Activated naive CD8-positive, alpha-beta T cell treated with anti-CD3 and anti-CD28 coated beads, Interleukin-2, amount 50 U/mL, for 24 hours (primary cell): ENCODE measurements around the gene SNAP25.

Source experiments
- ATAC-seq: fragments of 150-1000 bp; cut with Tn5 transposase; one replicate; pipeline ENCODE4 v1.10.0; 2021
- DNase-seq: peaks from one replicate; pipeline ENCODE4 v3.0.0; 2021
- H3K27ac Mint-ChIP-seq: one replicate; pipeline ENCODE4 v1.8.0; 2021; ENCODE audit warnings: mild to moderate bottlenecking, mixed read lengths
- H3K27me3 Mint-ChIP-seq: one replicate; pipeline ENCODE4 v1.8.0; 2021; ENCODE audit warnings: mixed read lengths
- H3K36me3 Mint-ChIP-seq: one replicate; pipeline ENCODE4 v1.8.0; 2021; ENCODE audit warnings: low read depth, mixed read lengths
- H3K4me1 Mint-ChIP-seq: one replicate; pipeline ENCODE4 v1.8.0; 2021; ENCODE audit warnings: mixed read lengths
- H3K4me3 Mint-ChIP-seq: one replicate; pipeline ENCODE4 v1.8.0; 2021; ENCODE audit warnings: mild to moderate bottlenecking, moderate library complexity, mixed read lengths
- H3K9me3 Mint-ChIP-seq: one replicate; pipeline ENCODE4 v1.8.0; 2021; ENCODE audit warnings: mixed read lengths

Gene SNAP25

GRCh38 chr20:10264166-10264558, 45.5 kb downstream of the SNAP25 start:
- Mint-ChIP-seq H3K36me3 (no peaks in the 10 kb centered on the region), H3K4me3 (no peak overlapping the region), H3K27ac (no peak overlapping the region), H3K9me3 (no peaks in the 10 kb centered on the region), H3K4me1 (no peaks in the 10 kb centered on the region), H3K27me3 (no peaks in the 10 kb centered on the region)
- DNase-seq: no peak
- ATAC-seq: no peak

- Mint-ChIP-seq H3K27me3 (no peaks in the 10 kb centered on the region), H3K36me3 (no peaks in the 10 kb centered on the region), H3K9me3 (no peaks in the 10 kb centered on the region), H3K4me3 (no peak overlapping the region), H3K4me1 (no peaks in the 10 kb centered on the region), H3K27ac (no peak overlapping the region)
- ATAC-seq (no peak), DNase-seq (no peak)
These were observed 50.0 kb downstream of the SNAP25 start for GRCh38 chr20:10268636-10269035.

GRCh38 chr20:10270630-10271029, 52.0 kb downstream of the SNAP25 start:
- no peak overlapping the region for H3K4me3 Mint-ChIP-seq
- no peaks in the 10 kb centered on the region for H3K36me3 Mint-ChIP-seq
- DNase-seq (no peak), ATAC-seq (no peak)
- peaks cover 2% of the 10 kb centered on the region for H3K27me3 Mint-ChIP-seq
- no peaks in the 10 kb centered on the region for H3K4me1 Mint-ChIP-seq
- no peaks in the 10 kb centered on the region for H3K9me3 Mint-ChIP-seq
- no peak overlapping the region for H3K27ac Mint-ChIP-seq

GRCh38 chr20:10271494-10272219, 53.0 kb downstream of the SNAP25 start:
- Mint-ChIP-seq H3K36me3 (no peaks in the 10 kb centered on the region), H3K4me1 (no peaks in the 10 kb centered on the region), H3K27ac (no peak overlapping the region), H3K4me3 (no peak overlapping the region), H3K27me3 (peaks cover 2% of the 10 kb centered on the region), H3K9me3 (no peaks in the 10 kb centered on the region)
- no peak for ATAC-seq
- DNase-seq: no peak

DNA sequence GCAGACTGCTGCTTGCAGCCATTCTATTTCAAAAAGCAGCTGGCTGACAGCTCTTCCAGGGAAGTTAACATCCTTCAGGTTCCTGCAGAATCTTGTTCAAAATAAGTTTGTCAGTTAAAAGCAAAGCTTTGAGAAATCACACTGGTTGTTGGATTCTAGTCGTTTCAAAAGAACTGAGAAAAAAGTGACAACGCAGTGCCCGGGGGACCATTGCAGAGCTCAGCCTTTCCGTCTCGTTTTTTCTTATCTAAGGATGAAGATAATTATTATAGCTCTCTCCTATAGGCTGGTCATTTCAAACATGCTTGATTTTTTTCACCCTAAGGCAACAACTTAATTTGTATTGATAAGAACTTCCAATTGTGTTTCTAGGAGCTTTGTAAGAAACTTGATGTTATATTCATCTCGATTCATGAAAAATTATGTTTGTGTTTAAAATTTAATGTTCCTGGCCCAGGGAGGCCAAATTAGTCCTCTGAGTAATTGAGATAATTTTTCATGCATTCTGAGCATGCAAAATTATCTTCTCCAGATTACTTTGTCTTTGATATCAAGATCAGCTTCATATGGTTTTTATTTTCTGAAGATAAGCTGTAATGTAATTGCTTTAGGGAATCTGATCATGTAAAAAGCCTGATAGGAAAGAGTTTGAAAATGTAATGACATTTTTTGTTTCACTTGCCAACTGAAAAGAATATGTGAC, 58.4 kb downstream of the SNAP25 start:
- no peak for DNase-seq

GRCh38 chr20:10277616-10278015, 59.0 kb downstream of the SNAP25 start:
- ATAC-seq (no peak), DNase-seq (no peak)
- no peaks in the 10 kb centered on the region for H3K36me3 Mint-ChIP-seq
- H3K27ac Mint-ChIP-seq: no peak overlapping the region
- H3K4me1 Mint-ChIP-seq: no peaks in the 10 kb centered on the region
- peaks cover 4% of the 10 kb centered on the region for H3K27me3 Mint-ChIP-seq
- H3K4me3 Mint-ChIP-seq: no peak overlapping the region
- H3K9me3 Mint-ChIP-seq: no peaks in the 10 kb centered on the region

More for the DNA sequence above, 58.4 kb downstream of the SNAP25 start:
- Mint-ChIP-seq H3K9me3 (no peaks in the 10 kb centered on the region), H3K4me3 (no peak overlapping the region), H3K36me3 (no peaks in the 10 kb centered on the region), H3K27me3 (peaks cover 4% of the 10 kb centered on the region), H3K27ac (no peak overlapping the region), H3K4me1 (no peaks in the 10 kb centered on the region)
- no peak for ATAC-seq

- H3K27ac Mint-ChIP-seq: no peak overlapping the region
- DNase-seq: no peak
- no peaks in the 10 kb centered on the region for H3K36me3 Mint-ChIP-seq
- no peak for ATAC-seq
- H3K9me3 Mint-ChIP-seq: no peaks in the 10 kb centered on the region
- H3K4me1 Mint-ChIP-seq: no peaks in the 10 kb centered on the region
- H3K4me3 Mint-ChIP-seq: no peak overlapping the region
- peaks cover 4% of the 10 kb centered on the region for H3K27me3 Mint-ChIP-seq
These were observed 59.8 kb downstream of the SNAP25 start for GRCh38 chr20:10278412-10278811.

GRCh38 chr20:10280018-10280908, 61.6 kb downstream of the SNAP25 start:
- H3K4me1 Mint-ChIP-seq: no peaks in the 10 kb centered on the region
- no peak overlapping the region for H3K27ac Mint-ChIP-seq
- no peaks in the 10 kb centered on the region for H3K36me3 Mint-ChIP-seq
- H3K4me3 Mint-ChIP-seq: no peak overlapping the region
- H3K9me3 Mint-ChIP-seq: no peaks in the 10 kb centered on the region
- H3K27me3 Mint-ChIP-seq: peaks cover 2% of the 10 kb centered on the region
- ATAC-seq: no peak
- DNase-seq: no peak

DNA sequence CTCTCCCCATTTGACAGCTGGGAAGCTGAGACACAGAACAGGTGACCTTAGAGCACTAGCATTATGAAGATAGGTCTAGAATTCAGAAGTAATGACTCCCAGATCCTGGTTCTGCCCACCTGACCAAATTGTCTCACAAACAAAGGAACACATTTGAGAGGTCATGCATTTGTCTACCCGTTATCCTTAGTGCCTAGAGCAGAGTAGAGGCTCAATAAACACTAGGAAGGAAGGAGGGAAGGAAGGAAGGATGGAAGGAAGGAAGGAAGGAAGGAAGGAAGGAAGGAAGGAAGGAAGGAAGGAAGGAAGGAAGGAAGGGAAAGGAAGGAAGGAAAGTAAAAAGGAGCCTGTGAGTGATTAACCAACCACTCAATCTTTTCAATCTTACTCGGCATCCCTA, 63.3 kb downstream of the SNAP25 start:
- ATAC-seq (no peak), DNase-seq (no peak)
- Mint-ChIP-seq H3K4me3 (no peak overlapping the region), H3K4me1 (no peaks in the 10 kb centered on the region), H3K9me3 (no peaks in the 10 kb centered on the region), H3K27me3 (peaks cover 4% of the 10 kb centered on the region), H3K36me3 (no peaks in the 10 kb centered on the region), H3K27ac (no peak overlapping the region)

DNA sequence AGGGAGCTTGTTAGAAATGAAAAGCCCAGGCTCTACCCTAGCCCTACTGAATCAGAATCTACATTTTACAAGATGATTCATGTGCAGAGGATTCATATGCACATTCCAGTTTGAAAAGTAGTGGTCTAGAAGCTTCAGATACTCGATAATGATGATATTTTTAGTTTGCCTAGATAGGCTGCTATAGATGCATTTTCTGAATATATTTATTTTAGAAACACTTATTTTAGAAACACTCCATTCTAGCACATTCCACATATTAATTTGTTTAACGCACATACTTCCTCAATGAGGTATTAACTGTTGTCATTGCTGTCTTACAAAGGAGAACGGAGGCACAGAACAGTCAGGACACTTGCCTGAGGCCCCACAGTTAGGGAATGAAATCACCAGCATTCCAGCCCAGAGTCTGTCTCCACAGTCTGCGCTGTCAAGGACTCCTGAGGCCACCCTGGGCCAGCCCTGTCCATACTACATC, 64.4 kb downstream of the SNAP25 start:
- H3K36me3 Mint-ChIP-seq: no peaks in the 10 kb centered on the region
- H3K27me3 Mint-ChIP-seq: peaks cover 2% of the 10 kb centered on the region
- H3K4me3 Mint-ChIP-seq: no peak overlapping the region
- H3K9me3 Mint-ChIP-seq: no peaks in the 10 kb centered on the region
- H3K4me1 Mint-ChIP-seq: no peaks in the 10 kb centered on the region
- no peak for DNase-seq
- H3K27ac Mint-ChIP-seq: no peak overlapping the region
- no peak for ATAC-seq

GRCh38 chr20:10286356-10286755, 67.7 kb downstream of the SNAP25 start:
- H3K4me1 Mint-ChIP-seq: no peaks in the 10 kb centered on the region
- H3K9me3 Mint-ChIP-seq: no peaks in the 10 kb centered on the region
- no peak overlapping the region for H3K4me3 Mint-ChIP-seq
- DNase-seq (no peak), ATAC-seq (no peak)
- peaks cover 5% of the 10 kb centered on the region for H3K27me3 Mint-ChIP-seq
- no peaks in the 10 kb centered on the region for H3K36me3 Mint-ChIP-seq
- H3K27ac Mint-ChIP-seq: no peak overlapping the region

DNA sequence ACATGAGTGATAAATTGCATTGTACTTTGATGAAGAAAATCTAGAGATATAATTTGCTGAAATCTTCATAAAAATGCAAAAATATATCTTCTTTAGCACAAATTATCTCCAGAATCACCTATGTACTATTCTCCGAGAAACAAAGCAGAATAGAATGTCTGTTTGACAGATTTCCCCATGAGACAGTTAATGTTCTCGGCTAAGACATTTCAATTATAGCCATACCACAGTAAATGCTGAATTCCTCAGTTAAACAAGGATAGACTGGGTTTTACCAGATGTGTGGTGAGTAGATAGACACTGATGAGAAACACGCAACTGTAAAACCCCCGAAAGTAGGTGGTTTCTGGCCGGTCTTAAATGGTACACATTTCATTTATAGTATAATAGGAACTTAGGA, 69.8 kb downstream of the SNAP25 start:
- ATAC-seq: no peak
- Mint-ChIP-seq H3K36me3 (no peaks in the 10 kb centered on the region), H3K9me3 (no peaks in the 10 kb centered on the region), H3K27me3 (peaks cover 6% of the 10 kb centered on the region), H3K27ac (no peak overlapping the region), H3K4me1 (no peaks in the 10 kb centered on the region), H3K4me3 (no peak overlapping the region)
- DNase-seq: no peak

- ATAC-seq: no peak
- H3K27me3 Mint-ChIP-seq: peaks cover 10% of the 10 kb centered on the region
- no peaks in the 10 kb centered on the region for H3K4me1 Mint-ChIP-seq
- DNase-seq: no peak
- no peak overlapping the region for H3K4me3 Mint-ChIP-seq
- no peak overlapping the region for H3K27ac Mint-ChIP-seq
- no peaks in the 10 kb centered on the region for H3K36me3 Mint-ChIP-seq
- H3K9me3 Mint-ChIP-seq: no peaks in the 10 kb centered on the region
These were observed 70.5 kb downstream of the SNAP25 start for GRCh38 chr20:10288954-10289646.

DNA sequence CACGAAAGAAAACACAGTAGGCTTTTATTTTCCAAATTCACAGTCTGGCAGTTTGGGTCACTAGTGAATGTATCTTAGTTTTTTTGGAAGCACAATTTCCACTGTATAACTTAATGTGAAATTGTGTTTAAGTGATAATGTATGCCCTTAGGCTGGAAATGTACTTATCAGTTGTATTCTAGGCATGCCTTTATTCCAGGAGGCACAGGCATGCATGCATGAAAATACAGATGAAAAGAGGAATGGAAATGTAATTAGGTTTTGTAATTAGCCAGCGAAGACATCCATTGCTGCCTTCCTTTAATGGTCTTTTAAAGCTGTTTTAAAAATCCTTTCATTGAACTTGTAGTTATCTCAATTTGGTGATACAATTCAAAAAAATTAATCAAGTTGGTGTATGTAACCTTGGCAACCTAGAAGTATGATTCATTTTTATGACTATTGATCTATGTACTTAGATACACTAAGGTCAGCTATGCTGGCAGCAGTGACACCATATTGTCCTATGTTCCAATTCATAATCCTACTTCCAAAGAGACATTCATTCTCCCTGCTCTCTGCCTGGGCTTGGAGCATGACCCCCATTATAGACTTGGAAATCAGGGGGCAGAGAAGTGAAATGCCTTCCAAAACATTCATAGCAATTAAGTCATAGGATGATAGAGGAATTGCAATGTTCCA, 73.1 kb downstream of the SNAP25 start:
- H3K27me3 Mint-ChIP-seq: peaks cover 11% of the 10 kb centered on the region

More for the DNA sequence above, 73.1 kb downstream of the SNAP25 start:
- Mint-ChIP-seq H3K9me3 (no peaks in the 10 kb centered on the region), H3K36me3 (no peaks in the 10 kb centered on the region), H3K27ac (no peak overlapping the region), H3K4me3 (no peak overlapping the region), H3K4me1 (no peaks in the 10 kb centered on the region)
- ATAC-seq: no peak
- no peak for DNase-seq
